K562 (cell line): ENCODE data around the gene EPN3.

Experiments used
- CHD2 ChIP-seq: IDR thresholded peaks from 2 replicates; pipeline ENCODE4 v1.6.1; 2011; ENCODE audit warnings: low read depth, low read length
- CREM ChIP-seq: IDR thresholded peaks from 2 replicates; pipeline ENCODE4 v1.6.1; 2014; ENCODE audit warnings: antibody characterized with exemption, low read depth
- CTCF ChIP-seq, 3 experiments: IDR thresholded peaks in 2 of 3; conservative IDR thresholded peaks in 1 of 3; 2 replicates each; pipeline ENCODE4 v1.5.1; 2011 to 2012; ENCODE audit warnings: low read length in 3 of 3, mild to moderate bottlenecking in 3 of 3, control low read depth in 2 of 3, improper control_type of control experiment in 1 of 3, inconsistent platforms in 1 of 3, low read depth in 1 of 3, mixed read lengths in 1 of 3, moderate library complexity in 1 of 3; ENCODE audit not compliant: insufficient read depth in 2 of 3
- E2F8 ChIP-seq: fragments of 450-650 bp; IDR thresholded peaks from 2 replicates; pipeline ENCODE4 v1.7.1; 2018; ENCODE audit warnings: mild to moderate bottlenecking, low read depth; ENCODE audit not compliant: partially characterized antibody
- ESRRA ChIP-seq: fragments of 450-650 bp; IDR thresholded peaks from 2 replicates; pipeline ENCODE4 v1.6.1; 2014; ENCODE audit warnings: low read depth, mild to moderate bottlenecking, moderate library complexity, borderline replicate concordance
- MAFG ChIP-seq: fragments of 450-650 bp; conservative IDR thresholded peaks from 2 replicates; pipeline ENCODE4 v1.6.1; 2016; ENCODE audit warnings: missing genetic modification characterization, missing compliant biosample characterization
- NFYB ChIP-seq: IDR thresholded peaks from 2 replicates; pipeline ENCODE4 v1.6.1; 2011; ENCODE audit warnings: mild to moderate bottlenecking, moderate library complexity; ENCODE audit not compliant: insufficient read length; ENCODE audit errors: extremely low read depth
- NR2C2 ChIP-seq, 2 experiments: fragments of 200-800 bp in 1 of 2; sonication (Bioruptor generic) in 1 of 2; sonication (generic) in 1 of 2; formaldehyde crosslinking in 1 of 2; IDR thresholded peaks; 2 replicates each; pipeline versions ENCODE4 v1.6.1 to v1.8.0; 2016 to 2022; ENCODE audit warnings: mild to moderate bottlenecking in 1 of 2, missing compliant biosample characterization in 1 of 2, missing genetic modification characterization in 1 of 2, missing genetic modification reagents in 1 of 2
- POLR2A ChIP-seq: fragments of 450-650 bp; conservative IDR thresholded peaks from 2 replicates; pipeline ENCODE4 v1.6.1; 2016
- POLR2AphosphoS5 ChIP-seq: IDR thresholded peaks from 2 replicates; pipeline ENCODE4 v1.6.1; 2011; ENCODE audit warnings: mild to moderate bottlenecking, low read depth, low read length, moderate library complexity; ENCODE audit not compliant: control insufficient read depth, insufficient read depth
- PREB ChIP-seq: sonication (generic); formaldehyde crosslinking; IDR thresholded peaks from 2 replicates; pipeline ENCODE4 v1.8.1; 2023; ENCODE audit warnings: mild to moderate bottlenecking, missing genetic modification reagents
- RAD21 ChIP-seq, 2 experiments: fragments of 250-450 bp in 1 of 2; fragments of 450-650 bp in 1 of 2; sonication (Bioruptor Pico) in 1 of 2; formaldehyde crosslinking in 1 of 2; IDR thresholded peaks in 1 of 2; conservative IDR thresholded peaks in 1 of 2; 2 replicates each; pipeline versions ENCODE4 v1.4.0 to v1.8.0; 2020 to 2022; ENCODE audit warnings: mild to moderate bottlenecking in 2 of 2, moderate library complexity in 1 of 2
- SRF ChIP-seq, 2 experiments: fragments of 250-450, 450-650 bp in 1 of 2; sonication (Bioruptor Pico) in 1 of 2; sonication (generic) in 1 of 2; formaldehyde crosslinking; IDR thresholded peaks; 2 replicates each; pipeline versions ENCODE4 v1.5.0 to v1.5.1; 2020 to 2022; ENCODE audit warnings: mild to moderate bottlenecking in 1 of 2, missing genetic modification reagents in 1 of 2
- ZNF780A ChIP-seq: fragments of 250-450 bp; sonication (Bioruptor Pico); IDR thresholded peaks from 2 replicates; pipeline ENCODE4 v1.5.0; 2021; ENCODE audit warnings: mild to moderate bottlenecking

GRCh38 chr17:50575581-50576210 lies 43.2 kb downstream of the EPN3 start:
- no peak for TF ChIP-seq SRF (CRISPR knock-in tag; IDR thresholded peaks at IDR 0.05)
- TF ChIP-seq CREM: no peak
- no peak for TF ChIP-seq POLR2AphosphoS5
- TF ChIP-seq PREB (CRISPR knock-in tag): no peak
- no peak for TF ChIP-seq CHD2
- TF ChIP-seq NFYB: no peak
- TF ChIP-seq ESRRA: no peak
- no peak for TF ChIP-seq NR2C2 (CRISPR knock-in tag; IDR thresholded peaks at IDR 0.05)
- no peak for TF ChIP-seq NR2C2 (tag; IDR thresholded peaks at IDR 0.05)
- 0 out of 6 replicates have a peak, but pooled peaks of 1 of the 3 experiments have one; percentile 25 for TF ChIP-seq CTCF (IDR thresholded peaks at IDR 0.05 in 2 of 3, conservative IDR thresholded peaks at IDR 0.05 in 1 of 3; ENCODE audit: insufficient read depth in 2 of 3, low read depth in 1 of 3, low read length in 3 of 3)
- TF ChIP-seq POLR2A: no peak
- no peak for TF ChIP-seq E2F8
- TF ChIP-seq ZNF780A (CRISPR knock-in tag): no peak
- no peak for TF ChIP-seq RAD21 (CRISPR knock-in tag; conservative IDR thresholded peaks at IDR 0.05 in 1 of 2, IDR thresholded peaks at IDR 0.05 in 1 of 2)
- no peak for TF ChIP-seq MAFG (tag)
